Prostate gland (tissue), 2 donors: ENCODE measurements around the gene DPP9.

ENCODE experiments used
- CTCF ChIP-seq, 4 experiments: fragments of 200-600 bp in 2 of 4; fragments of 450-650 bp in 2 of 4; sonication (generic) in 2 of 4; IDR thresholded peaks; 1 replicate in 3 of 4; 2 replicates in 1 of 4; pipeline ENCODE4 v1.5.1; 2016 to 2019; ENCODE audit warnings: antibody characterized with exemption in 4 of 4, mild to moderate bottlenecking in 2 of 4, moderate library complexity in 2 of 4
- POLR2A ChIP-seq: fragments of 450-650 bp; IDR thresholded peaks from one replicate; pipeline ENCODE4 v1.6.1; 2016; ENCODE audit warnings: antibody characterized with exemption, mild to moderate bottlenecking
- POLR2AphosphoS5 ChIP-seq: sonication (generic); formaldehyde crosslinking; IDR thresholded peaks from one replicate; pipeline ENCODE4 v1.6.1; 2017; ENCODE audit warnings: antibody characterized with exemption

GRCh38 chr19:4686700-4687099, 36.9 kb downstream of the DPP9 start:
- TF ChIP-seq CTCF (IDR thresholded peaks at IDR 0.05) (no peak), POLR2AphosphoS5 (no peak), POLR2A (no peak)
